ENCODE data around the gene CPSF4. TPM values are rescaled to one million over a fixed set of nuclear protein-coding genes. Genes with fewer than 3 reads are reported as not detected.

CPSF4 gene
- total and polyA plus RNA-seq, 3 experiments from 2014 or later, result 22.7 to 66.6 (median 58.7) TPM

GRCh38 chr7:99453105-99453504, 14.4 kb downstream of the CPSF4 start:
- no peak for DNase-seq
- Mint-ChIP-seq H3K27ac (peak overlapping the region in 2 of 8 donors; percentile 14 to 76), H3K36me3 (peaks cover 0 to 89% (median 3%) of the 10 kb centered on the region in 3 donors), H3K4me1 (peaks cover 0 to 4% (median 2%) of the 10 kb centered on the region in 3 donors), H3K4me3 (no peak overlapping the region), H3K27me3 (no peaks in the 10 kb centered on the region), H3K9me3 (no peaks in the 10 kb centered on the region)
- CTCF ChIA-PET, result no interaction called here
- no peak overlapping the region for H3K27ac ChIP-seq (ENCODE audit: low read depth, low read length)
- POLR2A ChIA-PET, result no interaction called here
- H3K9me3 ChIP-seq (ENCODE audit: low read length), result no peaks in the 10 kb centered on the region
- no peaks in the 10 kb centered on the region for H3K4me1 ChIP-seq (ENCODE audit: insufficient read depth, low read length)
- H3K36me3 ChIP-seq (ENCODE audit: insufficient read depth, low read length), result peaks cover 28% of the 10 kb centered on the region
- H3K4me3 ChIP-seq (ENCODE audit: low read length), result no peak overlapping the region
- no peaks in the 10 kb centered on the region for H3K27me3 ChIP-seq (ENCODE audit: insufficient read depth, low read length, poor library complexity, severe bottlenecking)

DNA sequence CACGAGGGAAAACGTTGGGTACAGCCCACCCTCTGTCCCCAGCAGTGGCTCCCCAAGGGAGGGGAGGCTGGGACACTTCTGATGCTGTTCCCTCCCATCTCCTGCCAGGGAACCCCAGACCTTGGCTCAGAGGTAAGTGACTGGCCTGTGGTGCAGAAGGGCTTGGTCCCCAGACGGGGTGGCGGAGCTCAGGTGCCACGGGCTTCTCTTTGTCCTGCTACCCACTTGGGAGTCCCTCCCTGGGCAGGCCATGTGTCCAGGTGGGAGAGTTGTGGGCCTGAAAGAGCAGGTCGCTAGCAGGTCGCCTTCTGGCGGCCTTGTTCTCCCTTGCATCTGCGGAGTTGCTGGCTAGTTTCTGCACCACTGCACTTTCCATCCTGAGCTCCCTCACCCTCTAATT, 17.1 kb downstream of the CPSF4 start:
- H3K36me3 Mint-ChIP-seq, result peaks cover 0 to 90% (median 0%) of the 10 kb centered on the region in 3 donors

GRCh38 chr7:99456288-99456687, 17.5 kb downstream of the CPSF4 start:
- Mint-ChIP-seq H3K4me1 (peaks cover 11 to 24% (median 18%) of the 10 kb centered on the region in 3 donors), H3K9me3 (no peaks in the 10 kb centered on the region), H3K27ac (peak overlapping the region in 1 of 8 donors; percentile 32), H3K4me3 (no peak overlapping the region), H3K27me3 (no peaks in the 10 kb centered on the region), H3K36me3 (peaks cover 0 to 88% (median 0%) of the 10 kb centered on the region in 3 donors)
- Histone ChIP-seq H3K27ac (ENCODE audit: low read depth, low read length) (no peak overlapping the region), H3K36me3 (ENCODE audit: insufficient read depth, low read length) (peaks cover 35% of the 10 kb centered on the region), H3K27me3 (ENCODE audit: insufficient read depth, low read length, poor library complexity, severe bottlenecking) (no peaks in the 10 kb centered on the region), H3K4me1 (ENCODE audit: insufficient read depth, low read length) (no peaks in the 10 kb centered on the region), H3K4me3 (ENCODE audit: low read length) (no peak overlapping the region), H3K9me3 (ENCODE audit: low read length) (no peaks in the 10 kb centered on the region)
- ChIA-PET POLR2A (no interaction called here), CTCF (no interaction called here)
- DNase-seq, result no peak

More for the DNA sequence above, 17.1 kb downstream of the CPSF4 start:
- H3K9me3 Mint-ChIP-seq, result no peaks in the 10 kb centered on the region
- peaks cover 11 to 22% (median 14%) of the 10 kb centered on the region in 3 donors for H3K4me1 Mint-ChIP-seq
- Histone ChIP-seq H3K27ac (ENCODE audit: low read depth, low read length) (no peak overlapping the region), H3K9me3 (ENCODE audit: low read length) (no peaks in the 10 kb centered on the region), H3K4me1 (ENCODE audit: insufficient read depth, low read length) (no peaks in the 10 kb centered on the region), H3K27me3 (ENCODE audit: insufficient read depth, low read length, poor library complexity, severe bottlenecking) (no peaks in the 10 kb centered on the region), H3K4me3 (ENCODE audit: low read length) (no peak overlapping the region), H3K36me3 (ENCODE audit: insufficient read depth, low read length) (peaks cover 35% of the 10 kb centered on the region)
- CTCF ChIA-PET, result no interaction called here
- H3K27me3 Mint-ChIP-seq, result no peaks in the 10 kb centered on the region
- DNase-seq, result no peak
- H3K4me3 Mint-ChIP-seq, result no peak overlapping the region
- H3K27ac Mint-ChIP-seq, result peak overlapping the region in 1 of 8 donors; percentile 79
- POLR2A ChIA-PET, result interaction anchor here (0.9 kb wide), 1 partner anchor 10 kb away, joined by 3 read pairs; no protein-coding TSS in a partner anchor

GRCh38 chr7:99457050-99457649, 18.4 kb downstream of the CPSF4 start:
- Mint-ChIP-seq H3K4me1 (peaks cover 11 to 25% (median 24%) of the 10 kb centered on the region in 3 donors), H3K4me3 (no peak overlapping the region), H3K27ac (peak overlapping the region in 1 of 8 donors; percentile 90), H3K36me3 (peaks cover 0 to 85% (median 0%) of the 10 kb centered on the region in 3 donors), H3K9me3 (no peaks in the 10 kb centered on the region), H3K27me3 (no peaks in the 10 kb centered on the region)
- ChIA-PET CTCF (interaction anchor here (0.7 kb wide), 1 partner anchor 43 kb away, joined by 3 read pairs; no protein-coding TSS in a partner anchor), POLR2A (no interaction called here)
- no peak overlapping the region for H3K27ac ChIP-seq (ENCODE audit: low read depth, low read length)
- no peak overlapping the region for H3K4me3 ChIP-seq (ENCODE audit: low read length)
- H3K4me1 ChIP-seq (ENCODE audit: insufficient read depth, low read length), result no peaks in the 10 kb centered on the region
- no peaks in the 10 kb centered on the region for H3K9me3 ChIP-seq (ENCODE audit: low read length)
- DNase-seq, result no peak
- peaks cover 32% of the 10 kb centered on the region for H3K36me3 ChIP-seq (ENCODE audit: insufficient read depth, low read length)
- no peaks in the 10 kb centered on the region for H3K27me3 ChIP-seq (ENCODE audit: insufficient read depth, low read length, poor library complexity, severe bottlenecking)

- H3K9me3 ChIP-seq (ENCODE audit: low read length), result no peaks in the 10 kb centered on the region
- no peak for DNase-seq
- H3K4me1 Mint-ChIP-seq, result peaks cover 11 to 28% (median 27%) of the 10 kb centered on the region in 3 donors
- H3K4me3 ChIP-seq (ENCODE audit: low read length), result no peak overlapping the region
- H3K4me1 ChIP-seq (ENCODE audit: insufficient read depth, low read length), result peaks cover 3% of the 10 kb centered on the region
- H3K27me3 Mint-ChIP-seq, result no peaks in the 10 kb centered on the region
- POLR2A ChIA-PET, result no interaction called here
- no peak overlapping the region for H3K4me3 Mint-ChIP-seq
- H3K27ac Mint-ChIP-seq, result no peak overlapping the region
- H3K36me3 ChIP-seq (ENCODE audit: insufficient read depth, low read length), result peaks cover 33% of the 10 kb centered on the region
- no peak overlapping the region for H3K27ac ChIP-seq (ENCODE audit: low read depth, low read length)
- peaks cover 0 to 83% (median 0%) of the 10 kb centered on the region in 3 donors for H3K36me3 Mint-ChIP-seq
- no peaks in the 10 kb centered on the region for H3K27me3 ChIP-seq (ENCODE audit: insufficient read depth, low read length, poor library complexity, severe bottlenecking)
- CTCF ChIA-PET, result no interaction called here
- H3K9me3 Mint-ChIP-seq, result no peaks in the 10 kb centered on the region
Observed at GRCh38 chr7:99457650-99458493, 19.1 kb downstream of the CPSF4 start.

GRCh38 chr7:99459087-99459486, 20.3 kb downstream of the CPSF4 start:
- no peaks in the 10 kb centered on the region for H3K27me3 ChIP-seq (ENCODE audit: insufficient read depth, low read length, poor library complexity, severe bottlenecking)
- Mint-ChIP-seq H3K4me3 (no peak overlapping the region), H3K9me3 (no peaks in the 10 kb centered on the region), H3K4me1 (peaks cover 15 to 37% (median 36%) of the 10 kb centered on the region in 3 donors), H3K27ac (peak overlapping the region in 4 of 8 donors; percentile 29 to 59 (median 37)), H3K36me3 (peaks cover 0 to 77% (median 3%) of the 10 kb centered on the region in 3 donors), H3K27me3 (no peaks in the 10 kb centered on the region)
- H3K4me3 ChIP-seq (ENCODE audit: low read length), result no peak overlapping the region
- no peaks in the 10 kb centered on the region for H3K9me3 ChIP-seq (ENCODE audit: low read length)
- H3K4me1 ChIP-seq (ENCODE audit: insufficient read depth, low read length), result peaks cover 9% of the 10 kb centered on the region
- ChIA-PET POLR2A (no interaction called here), CTCF (interaction anchor here (1.5 kb wide), 1 partner anchor 15 kb away, joined by 5 read pairs; no protein-coding TSS in a partner anchor)
- H3K27ac ChIP-seq (ENCODE audit: low read depth, low read length), result no peak overlapping the region
- DNase-seq, result no peak
- H3K36me3 ChIP-seq (ENCODE audit: insufficient read depth, low read length), result peaks cover 38% of the 10 kb centered on the region

GRCh38 chr7:99460651-99461050, 21.9 kb downstream of the CPSF4 start:
- Histone ChIP-seq H3K4me1 (ENCODE audit: insufficient read depth, low read length) (peaks cover 16% of the 10 kb centered on the region), H3K36me3 (ENCODE audit: insufficient read depth, low read length) (peaks cover 39% of the 10 kb centered on the region), H3K27ac (ENCODE audit: low read depth, low read length) (no peak overlapping the region), H3K9me3 (ENCODE audit: low read length) (no peaks in the 10 kb centered on the region), H3K4me3 (ENCODE audit: low read length) (no peak overlapping the region), H3K27me3 (ENCODE audit: insufficient read depth, low read length, poor library complexity, severe bottlenecking) (no peaks in the 10 kb centered on the region)
- DNase-seq, result no peak
- H3K27ac Mint-ChIP-seq, result peak overlapping the region in 5 of 8 donors; percentile 19 to 80 (median 49)
- H3K4me1 Mint-ChIP-seq, result peaks cover 25 to 51% (median 49%) of the 10 kb centered on the region in 3 donors
- CTCF ChIA-PET, result interaction anchor here (1.5 kb wide), 1 partner anchor 17 kb away, joined by 5 read pairs; no protein-coding TSS in a partner anchor
- H3K4me3 Mint-ChIP-seq, result no peak overlapping the region
- POLR2A ChIA-PET, result no interaction called here
- no peaks in the 10 kb centered on the region for H3K9me3 Mint-ChIP-seq
- no peaks in the 10 kb centered on the region for H3K27me3 Mint-ChIP-seq
- H3K36me3 Mint-ChIP-seq, result peaks cover 0 to 69% (median 4%) of the 10 kb centered on the region in 3 donors

- Histone ChIP-seq H3K27me3 (ENCODE audit: insufficient read depth, low read length, poor library complexity, severe bottlenecking) (no peaks in the 10 kb centered on the region), H3K27ac (ENCODE audit: low read depth, low read length) (no peak overlapping the region), H3K4me3 (ENCODE audit: low read length) (no peak overlapping the region), H3K4me1 (ENCODE audit: insufficient read depth, low read length) (peaks cover 18% of the 10 kb centered on the region), H3K36me3 (ENCODE audit: insufficient read depth, low read length) (peaks cover 39% of the 10 kb centered on the region), H3K9me3 (ENCODE audit: low read length) (no peaks in the 10 kb centered on the region)
- Mint-ChIP-seq H3K4me3 (peak overlapping the region in 1 of 7 donors; percentile 48), H3K27ac (peak overlapping the region in 2 of 8 donors; percentile 27 to 54), H3K27me3 (no peaks in the 10 kb centered on the region), H3K36me3 (peaks cover 0 to 70% (median 4%) of the 10 kb centered on the region in 3 donors), H3K9me3 (no peaks in the 10 kb centered on the region), H3K4me1 (peaks cover 30 to 56% (median 55%) of the 10 kb centered on the region in 3 donors)
- ChIA-PET POLR2A (no interaction called here), CTCF (no interaction called here)
- DNase-seq, result no peak
Observed at GRCh38 chr7:99461221-99461620, 22.5 kb downstream of the CPSF4 start.
